Measurements from ENCODE around the gene LRPAP1.

DNA sequence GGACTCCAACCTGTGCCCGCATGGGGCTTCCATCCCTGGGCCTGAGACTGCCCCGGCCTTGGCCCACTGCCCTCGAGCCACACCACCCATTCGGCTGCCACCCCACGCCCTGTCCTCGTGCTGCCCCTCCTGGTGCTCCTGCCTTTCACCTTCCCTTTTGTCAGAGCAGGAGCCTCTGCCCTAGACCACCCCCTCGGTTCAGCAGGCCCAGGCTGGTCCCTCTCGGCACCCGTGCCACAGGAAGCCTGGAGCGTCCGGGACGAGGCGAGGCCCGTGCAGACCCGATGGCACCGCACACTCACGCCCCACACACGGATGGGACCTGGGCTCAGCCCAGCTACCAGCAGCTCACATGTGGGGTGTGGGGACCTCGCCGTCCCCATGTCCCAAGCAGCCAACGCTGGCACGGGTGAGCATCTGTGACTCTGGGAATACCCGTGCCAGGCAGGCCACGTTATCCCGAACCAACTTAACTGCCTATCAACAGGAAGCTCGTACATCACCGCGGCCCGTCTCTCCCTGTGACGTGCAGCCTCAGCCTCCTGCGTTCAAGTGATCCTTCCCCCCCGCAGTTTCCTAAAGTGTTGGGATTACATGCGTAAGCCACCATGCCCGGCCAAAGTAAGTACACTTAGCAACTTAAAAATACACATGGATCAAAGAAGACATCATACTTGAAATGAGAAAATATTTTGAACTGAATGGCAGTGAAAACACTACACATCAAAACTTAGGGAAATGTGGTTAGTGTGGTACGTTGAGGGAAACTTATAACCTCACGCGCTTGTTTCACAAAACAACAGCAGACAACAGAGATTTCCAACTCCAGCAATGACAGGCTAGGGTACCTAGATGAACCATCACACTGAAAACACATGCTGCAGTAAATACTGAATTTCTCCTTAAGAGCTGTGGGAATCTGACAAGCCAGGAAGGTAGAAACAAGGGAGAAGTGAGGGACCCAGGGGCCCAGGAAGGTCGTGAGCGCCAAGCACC lies 29.0 kb downstream of the LRPAP1 start:
- TF ChIP-seq, protein P1, sequence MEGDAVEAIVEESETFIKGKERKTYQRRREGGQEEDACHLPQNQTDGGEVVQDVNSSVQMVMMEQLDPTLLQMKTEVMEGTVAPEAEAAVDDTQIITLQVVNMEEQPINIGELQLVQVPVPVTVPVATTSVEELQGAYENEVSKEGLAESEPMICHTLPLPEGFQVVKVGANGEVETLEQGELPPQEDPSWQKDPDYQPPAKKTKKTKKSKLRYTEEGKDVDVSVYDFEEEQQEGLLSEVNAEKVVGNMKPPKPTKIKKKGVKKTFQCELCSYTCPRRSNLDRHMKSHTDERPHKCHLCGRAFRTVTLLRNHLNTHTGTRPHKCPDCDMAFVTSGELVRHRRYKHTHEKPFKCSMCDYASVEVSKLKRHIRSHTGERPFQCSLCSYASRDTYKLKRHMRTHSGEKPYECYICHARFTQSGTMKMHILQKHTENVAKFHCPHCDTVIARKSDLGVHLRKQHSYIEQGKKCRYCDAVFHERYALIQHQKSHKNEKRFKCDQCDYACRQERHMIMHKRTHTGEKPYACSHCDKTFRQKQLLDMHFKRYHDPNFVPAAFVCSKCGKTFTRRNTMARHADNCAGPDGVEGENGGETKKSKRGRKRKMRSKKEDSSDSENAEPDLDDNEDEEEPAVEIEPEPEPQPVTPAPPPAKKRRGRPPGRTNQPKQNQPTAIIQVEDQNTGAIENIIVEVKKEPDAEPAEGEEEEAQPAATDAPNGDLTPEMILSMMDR (IDR thresholded peaks at IDR 0.05; ENCODE audit: low read length), result no peak
- TF ChIP-seq EZH2 (IDR thresholded peaks at IDR 0.05; ENCODE audit: borderline replicate concordance, low read length), result no peak

All from OCI-LY1 (cell line).